GOT3 (cell line): ENCODE results near the gene APBB1IP.

Experiments used
- DNase-seq: peaks from one replicate; lab custom pipeline; 2025; ENCODE audit warnings: mixed read lengths; lab: John Stamatoyannopoulos, UW

APBB1IP gene

DNA sequence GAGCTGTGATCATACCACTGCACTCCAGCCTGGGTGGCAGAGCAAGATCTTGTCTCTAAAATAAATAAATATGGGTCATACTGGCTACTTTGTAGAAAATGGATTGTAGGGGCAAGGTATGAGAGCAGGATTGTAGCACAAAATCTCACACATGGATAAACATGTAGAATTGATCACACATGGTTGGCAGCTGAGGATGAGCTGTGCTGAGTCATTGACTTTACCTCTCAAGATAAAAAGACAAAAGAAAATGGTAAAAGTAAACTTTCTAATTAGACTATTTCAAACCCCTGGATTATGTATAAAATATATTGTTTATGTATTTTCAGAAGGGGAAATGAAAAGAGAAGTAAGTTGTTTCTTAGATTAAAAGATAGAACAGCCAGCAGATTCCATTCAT is 69.3 kb downstream of the APBB1IP start:
- no peak for DNase-seq

DNA sequence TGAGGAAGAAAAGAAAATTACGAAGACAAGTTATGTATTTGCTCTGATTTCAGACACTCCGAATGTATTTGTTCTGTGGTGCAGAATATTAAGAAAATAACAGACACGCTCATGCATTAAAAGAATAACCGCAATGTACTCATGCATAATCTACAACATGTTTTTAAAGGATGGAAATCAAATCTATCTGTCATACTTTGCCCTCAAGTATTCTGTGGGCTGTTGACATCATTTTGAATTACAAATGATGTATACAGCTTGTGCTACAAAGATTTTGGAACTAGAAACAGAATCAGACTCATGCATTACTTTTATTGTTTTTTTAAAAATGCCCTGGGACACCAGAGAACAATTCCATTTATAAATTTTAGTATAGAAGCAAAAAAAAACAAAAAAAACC is 69.9 kb downstream of the APBB1IP start:
- DNase-seq, result no peak

DNA sequence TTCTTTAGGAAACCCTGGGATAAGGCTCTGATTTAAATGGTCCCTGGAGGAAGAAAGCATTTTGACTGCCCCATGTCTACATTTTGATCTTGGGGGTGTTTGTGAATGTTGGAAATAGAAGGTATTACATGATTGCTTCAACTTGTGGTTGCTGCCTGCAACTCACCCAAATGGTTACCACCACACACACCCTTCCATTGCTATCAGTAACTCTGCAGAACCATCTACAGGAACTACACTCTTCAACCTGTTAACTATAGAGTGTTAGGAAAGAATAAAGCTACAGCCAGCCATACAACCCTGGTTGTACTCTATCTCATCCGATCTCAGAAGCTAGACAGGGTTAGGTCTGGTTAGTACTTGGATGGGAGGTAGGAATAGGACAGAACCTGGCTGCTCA is 71.2 kb downstream of the APBB1IP start:
- no peak for DNase-seq

DNA sequence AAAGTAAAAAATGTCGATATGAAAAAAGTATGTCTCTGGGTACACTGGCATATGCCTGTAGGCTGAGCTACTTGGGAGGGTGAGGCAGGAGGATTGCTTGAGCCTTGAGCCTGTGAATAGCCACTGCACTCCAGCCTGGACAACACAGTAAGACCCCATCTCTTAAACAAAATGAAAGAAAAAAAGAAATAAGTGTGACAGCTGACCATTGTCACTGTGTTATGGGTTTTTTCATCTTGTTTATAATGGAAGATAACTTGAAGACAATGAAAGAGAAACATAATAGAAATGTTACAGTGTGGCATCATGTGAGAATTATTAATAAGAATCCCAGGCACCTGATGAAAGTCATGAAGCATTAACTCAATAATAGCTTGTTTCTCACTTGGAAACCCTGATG is 75.0 kb downstream of the APBB1IP start:
- no peak for DNase-seq

DNA sequence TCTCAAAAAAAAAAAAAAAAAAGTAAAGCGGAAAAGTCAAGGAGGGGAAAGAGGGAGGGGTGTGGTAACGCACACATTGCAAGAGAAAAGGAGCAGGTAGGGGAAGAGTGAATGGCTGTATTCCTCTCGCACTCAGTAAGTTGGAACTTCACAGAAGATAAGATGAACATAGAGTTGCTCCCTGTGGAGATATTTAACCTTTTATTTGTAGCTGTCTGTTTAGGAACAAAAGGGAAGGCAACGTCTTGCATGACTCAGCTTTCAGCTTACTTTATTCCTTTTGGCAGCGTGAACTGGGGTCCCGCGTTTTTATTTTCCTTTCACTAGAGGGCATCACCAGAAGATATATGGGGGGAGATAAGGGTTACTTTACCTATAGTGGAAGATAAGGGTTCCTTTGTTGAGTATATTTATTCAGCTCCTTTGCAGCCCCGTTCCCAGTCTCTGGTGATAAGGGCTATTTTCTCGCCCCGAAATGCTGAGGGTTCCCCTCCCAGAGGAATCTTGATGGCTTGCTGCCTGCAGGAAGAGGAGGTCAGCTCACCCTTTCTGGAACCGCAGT is 78.5 kb downstream of the APBB1IP start:
- no peak for DNase-seq

DNA sequence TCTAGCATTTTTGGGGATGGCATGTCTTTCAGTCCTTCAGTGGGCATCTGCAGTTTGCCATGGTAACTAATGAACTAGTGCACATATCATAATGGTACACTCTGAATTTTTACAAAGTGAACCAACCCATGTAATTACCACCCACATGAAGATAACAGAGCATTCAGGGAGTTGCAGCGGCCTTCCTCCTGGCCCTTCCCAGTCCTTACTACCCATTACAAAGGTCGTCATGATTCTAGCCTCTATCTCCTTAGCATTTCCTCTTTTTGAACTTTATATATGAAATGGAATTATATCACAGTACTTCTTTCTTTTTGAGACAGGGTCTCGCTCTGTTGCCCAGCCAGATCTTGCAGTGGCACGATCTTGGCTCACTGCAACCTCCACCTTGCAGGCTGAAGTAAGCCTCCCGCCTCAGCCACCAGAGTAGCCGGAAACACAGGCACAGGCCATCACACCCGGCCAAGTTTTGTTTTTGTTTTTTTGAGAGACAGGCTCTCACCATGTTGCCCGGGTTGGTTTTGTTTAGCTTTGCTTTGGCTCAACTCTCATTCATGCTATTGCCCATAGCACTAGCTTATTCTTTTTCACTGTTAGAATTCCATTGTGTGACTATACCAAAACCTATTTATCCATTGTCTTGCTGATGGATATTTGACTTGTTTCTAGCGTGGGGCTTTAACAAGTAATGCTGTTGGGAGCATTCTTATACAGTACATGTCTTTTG is 79.2 kb downstream of the APBB1IP start:
- no peak for DNase-seq

DNA sequence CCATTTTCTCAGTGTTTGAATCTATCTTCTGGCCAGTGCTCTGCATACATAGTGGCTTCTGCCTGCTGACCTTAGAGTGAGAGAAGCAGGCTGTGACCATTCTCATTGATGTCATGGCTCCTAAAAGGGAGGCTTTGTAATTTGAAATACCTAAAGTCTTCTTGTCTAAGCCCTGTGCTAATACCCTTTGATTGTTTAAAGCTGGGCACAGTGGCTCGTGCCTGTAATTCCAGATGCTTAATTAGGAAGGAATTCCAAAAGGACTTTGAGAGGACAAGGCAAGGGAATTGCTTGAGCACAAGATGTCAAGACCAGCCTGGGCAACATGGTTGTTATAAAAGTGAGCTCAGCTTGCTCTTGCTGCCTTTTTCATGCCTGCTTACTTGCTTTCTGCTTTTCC is 81.7 kb downstream of the APBB1IP start:
- no peak for DNase-seq

DNA sequence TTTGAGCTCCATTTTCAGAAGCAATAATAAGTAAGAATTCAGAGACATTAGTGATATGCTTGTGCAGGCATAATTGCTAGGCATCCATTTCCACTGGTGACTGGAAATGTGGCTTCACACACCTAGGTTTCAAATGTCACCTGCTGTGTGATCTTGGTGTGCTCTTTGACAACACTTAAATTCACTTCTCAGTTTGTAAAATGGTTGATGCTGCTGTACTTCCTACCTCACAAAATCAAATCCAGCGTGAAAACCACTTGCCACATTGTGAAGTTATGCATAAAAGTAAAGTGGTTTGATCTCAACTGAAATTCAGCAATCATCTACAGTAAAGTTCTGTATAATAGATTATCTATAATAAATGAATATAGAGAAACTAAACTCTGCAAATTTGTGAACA is 82.4 kb downstream of the APBB1IP start:
- no peak for DNase-seq

DNA sequence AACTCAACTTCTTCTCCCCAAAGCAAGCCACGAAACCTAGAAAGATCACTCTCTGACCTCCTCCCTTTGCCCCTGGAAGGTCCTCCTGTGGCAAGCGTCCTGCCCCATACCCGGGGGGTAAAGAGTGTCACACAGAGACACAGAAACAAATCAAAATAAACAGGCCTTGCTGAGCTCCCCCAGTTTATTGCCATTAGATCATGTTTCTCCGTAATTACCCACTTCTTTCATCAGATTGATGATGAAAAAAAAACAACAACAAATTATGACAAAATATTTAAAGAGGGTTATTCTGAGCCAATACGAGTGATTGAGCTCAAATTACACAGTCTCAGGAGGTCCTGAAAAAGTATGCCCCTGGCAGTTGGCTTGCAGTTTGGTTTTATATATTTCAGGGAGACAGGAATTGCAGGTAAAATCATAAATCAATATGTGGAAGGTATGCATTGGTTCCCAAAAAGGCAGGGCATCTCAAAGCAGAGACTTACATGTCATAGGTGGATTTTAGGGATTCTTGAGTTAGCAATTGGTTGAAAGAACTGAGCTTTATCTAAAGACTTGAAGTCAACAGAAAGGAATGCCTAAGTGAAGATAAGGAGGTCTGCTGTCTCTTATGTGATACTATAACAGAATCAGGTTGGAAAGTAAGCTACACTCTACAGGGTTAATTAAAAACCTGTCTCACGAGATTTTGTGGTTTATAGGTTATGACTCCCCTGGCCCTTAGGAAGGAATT is 86.2 kb downstream of the APBB1IP start:
- DNase-seq, result no peak

DNA sequence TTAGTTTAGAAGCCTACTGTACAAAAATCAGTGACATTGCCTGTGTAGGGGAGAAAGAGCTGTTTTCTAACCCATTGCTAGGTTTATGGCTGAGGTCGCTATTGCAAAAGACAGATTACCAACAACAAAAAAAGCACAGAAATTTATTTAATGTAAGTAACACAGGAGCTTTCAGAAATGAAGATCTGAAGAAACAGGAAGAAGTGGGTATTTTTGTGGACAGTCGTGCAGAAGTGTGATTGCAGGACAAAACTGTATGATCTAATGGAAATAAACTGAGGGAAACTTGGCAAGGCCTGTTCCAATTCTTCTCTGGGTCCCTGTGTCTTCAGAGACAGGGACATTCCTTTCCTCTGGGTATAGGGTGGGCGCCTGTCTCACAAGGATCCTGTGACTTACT is 87.4 kb downstream of the APBB1IP start:
- no peak for DNase-seq

DNA sequence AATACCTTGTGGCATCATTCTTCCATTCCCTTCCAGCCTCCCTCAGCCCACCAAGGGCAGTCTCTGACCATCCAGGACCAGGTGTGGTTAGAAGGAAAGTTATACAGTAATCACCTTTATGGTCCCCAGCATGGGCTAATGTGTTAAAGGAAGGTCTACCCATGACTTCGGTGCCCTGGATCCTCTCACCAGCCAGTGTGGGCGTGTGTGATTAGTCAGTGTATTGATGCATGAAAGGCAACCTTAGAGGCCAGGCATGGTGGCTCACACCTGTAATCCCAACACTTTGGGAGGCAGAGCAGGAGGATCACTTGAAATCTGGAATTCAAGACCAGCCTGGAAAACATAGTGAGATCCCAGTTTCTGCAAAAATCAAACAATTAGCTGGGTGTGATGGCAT is 88.9 kb downstream of the APBB1IP start:
- DNase-seq, result no peak

DNA sequence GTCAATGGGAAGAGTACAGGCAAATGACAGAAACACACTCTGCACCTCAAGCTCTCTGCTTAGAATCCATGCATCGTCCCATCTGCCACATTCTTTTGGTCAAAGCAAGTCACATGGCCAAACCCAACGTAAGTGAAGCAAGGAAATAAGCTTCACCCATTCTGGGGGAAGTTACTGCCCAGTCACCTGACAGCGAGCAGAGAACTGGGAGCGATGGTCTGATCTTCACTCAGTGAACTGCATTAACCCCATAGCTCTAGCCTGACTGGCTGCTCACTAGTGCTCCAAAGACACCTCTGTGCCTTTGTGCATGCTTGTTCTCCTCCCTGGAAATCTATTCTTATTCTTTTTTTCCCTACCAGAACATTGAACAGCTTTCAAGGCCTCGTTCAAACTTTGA is 89.9 kb downstream of the APBB1IP start:
- DNase-seq, result no peak

DNA sequence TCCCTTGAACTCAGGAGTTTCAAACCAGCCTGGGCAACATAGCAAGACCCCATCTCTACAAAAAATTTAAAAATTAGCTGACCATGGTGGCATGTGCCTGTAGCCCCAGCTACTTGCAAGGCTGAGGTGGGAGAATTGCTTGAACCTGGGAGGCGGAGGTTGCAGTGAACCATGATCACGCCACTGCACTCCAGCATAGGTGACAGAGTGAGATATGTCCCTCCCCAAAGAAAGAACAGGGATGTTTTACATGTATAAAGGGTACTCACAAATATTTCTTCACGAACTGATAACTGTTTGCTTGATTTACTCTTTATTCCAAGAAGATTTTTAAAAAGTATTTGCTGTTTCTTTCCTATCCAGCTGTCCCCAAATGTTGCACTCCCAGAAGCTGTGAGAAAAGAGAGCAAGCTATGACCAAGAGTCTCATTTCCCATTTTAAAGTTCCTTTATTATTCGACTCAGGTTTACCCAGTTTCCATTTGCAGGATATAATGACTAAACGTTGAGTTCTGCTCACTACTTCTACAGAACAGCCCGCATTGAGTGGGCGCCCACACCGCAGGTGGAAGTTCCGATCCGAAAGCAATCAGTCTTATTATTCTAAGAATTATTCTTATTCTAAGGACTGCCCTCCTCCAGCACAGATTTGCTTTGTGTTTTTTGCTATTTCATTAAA is 90.7 kb downstream of the APBB1IP start:
- no peak for DNase-seq

DNA sequence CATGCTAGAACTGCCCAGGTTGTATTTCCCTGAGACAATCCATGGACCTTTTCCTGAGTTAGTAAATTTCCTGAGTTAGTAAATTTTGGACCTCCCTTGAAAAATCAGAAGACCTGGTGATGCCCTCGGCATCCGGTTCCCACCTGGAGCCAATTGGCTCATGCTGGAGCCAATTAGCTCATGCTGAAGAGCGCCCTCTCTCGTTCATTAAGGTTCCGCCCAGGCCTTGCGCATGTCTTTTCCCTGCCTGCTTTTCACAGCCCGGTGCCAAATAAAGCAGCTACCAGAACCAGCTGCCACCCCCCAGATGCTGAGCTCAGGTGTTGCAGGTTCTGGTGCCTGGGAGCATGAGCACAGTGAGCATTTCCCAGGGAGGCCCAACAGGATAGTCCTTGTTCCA is 96.2 kb downstream of the APBB1IP start:
- no peak for DNase-seq

DNA sequence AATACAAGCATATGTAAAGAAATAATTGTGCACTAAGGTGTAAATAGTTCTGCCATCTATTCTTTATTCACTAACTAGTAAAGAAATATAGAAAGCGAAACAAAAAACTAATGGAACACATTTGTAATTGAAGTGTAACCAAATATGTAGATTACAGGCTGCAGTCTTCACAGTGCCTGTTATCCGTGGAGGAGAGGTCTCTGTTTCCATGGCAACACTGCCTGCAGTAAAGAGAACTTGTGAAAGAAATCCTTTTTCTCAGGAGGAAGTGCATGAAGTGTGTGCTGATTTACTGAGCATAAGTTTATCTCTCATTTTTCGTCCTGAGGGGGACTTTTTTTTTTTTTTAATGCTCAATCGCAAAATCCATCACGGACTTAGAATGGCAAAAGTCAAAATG is 102.5 kb downstream of the APBB1IP start:
- DNase-seq, result no peak

DNA sequence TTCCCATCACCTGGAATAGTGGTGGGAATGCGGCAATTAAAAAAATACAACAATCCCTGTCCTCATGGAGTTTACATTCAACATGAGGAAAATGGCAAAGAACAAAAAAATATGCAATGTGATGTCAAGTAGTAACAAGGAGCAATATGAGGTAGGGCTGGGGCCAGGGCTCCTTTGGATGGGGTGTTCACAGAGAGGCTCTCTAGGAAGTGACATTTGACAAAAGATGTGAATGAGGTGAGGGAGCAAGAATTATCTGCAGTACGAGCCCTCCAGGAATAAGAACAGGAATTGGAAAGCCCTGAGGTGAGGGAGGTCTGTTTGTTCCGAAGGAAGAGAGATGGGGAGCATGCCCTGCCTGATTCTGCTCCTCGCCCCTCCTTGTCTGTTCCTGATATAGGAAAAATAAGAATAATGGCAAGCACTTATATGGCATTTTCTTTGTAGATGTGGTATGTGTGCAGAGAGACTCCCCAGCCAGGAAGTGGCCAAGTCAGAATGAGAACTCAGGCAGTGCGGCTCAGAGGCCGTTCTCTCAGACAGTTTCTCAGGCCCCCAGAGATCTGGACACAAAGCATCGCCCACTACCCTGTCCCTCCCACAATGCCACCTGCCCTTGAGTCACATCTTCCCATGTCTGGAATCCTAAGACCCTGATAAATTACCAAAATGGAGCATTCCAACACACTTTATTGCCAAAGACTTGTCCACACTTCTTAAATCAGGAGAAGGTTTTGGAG is 105.6 kb downstream of the APBB1IP start:
- DNase-seq, result no peak

DNA sequence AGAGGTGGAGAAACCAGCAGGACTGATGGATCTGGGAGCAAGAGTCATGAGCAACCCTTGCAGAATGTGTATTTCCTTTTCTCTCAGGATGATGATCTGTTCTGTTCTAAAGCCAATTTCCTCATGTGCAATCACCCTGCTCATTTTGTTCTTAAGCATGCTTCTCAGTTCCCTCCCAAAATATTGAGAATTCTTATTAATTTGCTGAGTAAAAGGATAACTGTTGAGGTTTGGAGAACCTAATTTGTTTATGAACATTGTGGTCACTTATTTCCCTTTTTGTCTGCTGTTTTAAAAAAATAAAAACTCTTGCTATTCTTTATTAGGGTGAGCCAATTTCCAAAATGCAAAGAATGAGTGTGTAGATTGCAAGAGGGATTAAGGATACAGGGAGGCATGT is 106.8 kb downstream of the APBB1IP start:
- no peak for DNase-seq

DNA sequence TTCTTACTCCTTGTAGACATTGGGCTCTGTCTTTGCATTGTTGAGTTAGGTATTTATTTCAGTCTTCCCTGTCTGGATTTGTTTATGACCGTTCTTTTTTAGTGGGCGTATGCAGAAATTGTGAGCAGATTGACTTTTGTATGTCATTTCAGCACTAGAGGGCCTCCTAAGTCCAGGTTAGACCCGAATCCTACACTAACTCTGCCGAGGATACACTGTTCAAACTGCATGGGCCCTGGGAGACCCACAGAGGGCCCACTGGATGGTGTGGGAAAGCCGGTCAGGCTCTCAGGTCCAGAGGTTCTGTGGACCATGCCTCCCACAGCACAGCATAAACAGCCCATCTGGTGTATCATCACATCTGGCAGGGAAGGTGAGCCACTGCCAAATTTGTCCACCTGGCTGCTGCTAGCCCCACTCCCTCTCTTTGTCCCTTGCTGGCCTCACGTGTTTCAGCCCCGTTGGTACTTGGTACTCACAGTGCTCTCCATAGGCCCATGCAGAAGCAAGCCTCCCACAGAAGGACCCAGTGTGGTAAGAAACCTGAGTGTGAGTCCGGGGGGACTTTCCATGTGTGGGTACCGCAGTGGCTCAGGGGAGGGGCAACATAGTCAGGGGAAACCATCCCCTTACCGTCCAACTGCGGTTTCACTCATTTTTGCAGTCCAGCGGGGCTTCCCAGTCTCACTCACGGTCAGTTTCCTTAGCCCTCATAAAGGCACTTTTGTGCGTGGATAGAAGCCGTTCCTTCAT is 112.8 kb downstream of the APBB1IP start:
- no peak for DNase-seq

DNA sequence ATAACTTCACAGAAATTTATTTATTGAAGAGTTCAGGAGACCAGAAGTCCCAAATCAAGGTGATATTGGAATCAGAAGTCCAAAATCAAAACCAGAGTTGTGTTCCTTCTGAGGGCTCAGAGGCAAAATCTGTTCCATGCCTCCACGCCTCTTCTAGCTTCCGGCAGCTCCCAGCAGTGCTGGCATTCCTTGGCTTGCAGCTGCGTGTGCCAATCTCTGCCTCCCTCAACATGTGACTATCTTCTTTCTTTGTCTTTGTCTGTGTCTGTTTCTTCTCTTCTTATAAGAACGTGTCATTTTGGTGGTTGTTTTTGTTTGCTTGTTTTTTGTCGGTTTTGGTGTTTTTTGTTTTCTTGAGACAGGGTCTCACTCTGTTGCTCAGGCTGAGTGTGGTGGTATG is 116.1 kb downstream of the APBB1IP start:
- DNase-seq, result no peak

DNA sequence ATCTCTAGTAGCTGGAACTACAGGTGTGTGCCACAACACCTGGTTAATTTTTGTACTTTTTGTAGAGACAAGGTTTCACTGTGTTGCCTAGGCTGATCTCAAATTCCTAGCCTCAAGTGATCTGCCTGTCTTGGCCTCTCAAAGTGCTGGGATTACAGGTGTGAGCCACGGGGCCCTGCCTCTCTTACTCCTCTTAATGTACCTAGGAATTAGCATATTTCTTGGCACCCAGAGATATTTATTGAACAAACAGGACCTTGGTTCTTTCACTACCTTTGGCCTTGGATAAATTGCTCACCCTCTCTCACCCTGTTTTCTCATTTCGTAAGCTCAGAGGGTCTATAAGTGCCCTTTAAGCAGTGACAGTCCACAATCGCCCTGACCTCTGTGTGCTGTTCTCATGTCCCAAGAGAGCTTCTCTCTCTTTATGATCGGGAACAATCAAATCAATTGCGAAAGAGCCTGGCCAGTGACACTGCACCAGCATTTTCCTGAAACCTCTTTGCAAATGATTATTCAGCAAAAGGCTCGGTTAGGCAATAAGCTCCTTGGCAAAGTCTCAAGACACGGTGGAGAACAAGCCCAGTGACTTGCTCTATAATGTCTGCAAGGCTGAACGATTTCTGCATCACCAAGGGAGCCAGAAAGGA is 117.7 kb downstream of the APBB1IP start:
- DNase-seq, result no peak
